Neural cell (in vitro differentiated cells): Measurements from ENCODE around the gene IGLL5.

Source experiments
- CTCF ChIP-seq: fragments of 450-650 bp; IDR thresholded peaks from 2 replicates; pipeline ENCODE4 v1.5.1; 2014; ENCODE audit warnings: antibody characterized with exemption, mild to moderate bottlenecking, moderate library complexity; ENCODE audit not compliant: poor library complexity, severe bottlenecking
- EP300 ChIP-seq: fragments of 450-650 bp; conservative IDR thresholded peaks from 2 replicates; pipeline ENCODE4 v1.6.1; 2014; ENCODE audit warnings: antibody characterized with exemption, mild to moderate bottlenecking, moderate library complexity; ENCODE audit not compliant: poor library complexity, severe bottlenecking
- REST ChIP-seq: IDR thresholded peaks from 2 replicates; pipeline ENCODE4 v1.6.1; 2012; ENCODE audit warnings: borderline replicate concordance
- SMC3 ChIP-seq: fragments of 450-650 bp; conservative IDR thresholded peaks from 2 replicates; pipeline ENCODE4 v1.6.1; 2014; ENCODE audit warnings: antibody characterized with exemption, mild to moderate bottlenecking, moderate library complexity; ENCODE audit not compliant: poor library complexity
- TAF1 ChIP-seq: IDR thresholded peaks from 2 replicates; pipeline ENCODE4 v1.6.1; 2012; ENCODE audit warnings: low read depth

- TF ChIP-seq TAF1 (no peak), CTCF (no peak), EP300 (no peak), SMC3 (no peak), REST (no peak)
Measured at GRCh38 chr22:22902247-22903001, 14.8 kb downstream of the IGLL5 start.
